Astrocyte (in vitro differentiated cells and primary cell): ENCODE data around the gene CSTF1.

Experiments
- CTCF ChIP-seq: IDR thresholded peaks from 2 replicates; pipeline ENCODE4 v1.5.1; 2011; ENCODE audit warnings: low read depth, mild to moderate bottlenecking, inconsistent platforms, low read length, moderate library complexity; ENCODE audit not compliant: insufficient read depth
- EZH2 ChIP-seq: IDR thresholded peaks from 2 replicates; pipeline ENCODE4 v1.6.1; 2012; ENCODE audit warnings: mild to moderate bottlenecking, low read length, inconsistent platforms; ENCODE audit not compliant: insufficient read depth

GRCh38 chr20:56429502-56429901, 37.1 kb downstream of the CSTF1 start:
- TF ChIP-seq CTCF: no peak
- TF ChIP-seq EZH2: no peak
